ENCODE data around the gene TMC5. TPM values are rescaled to one million over a fixed set of nuclear protein-coding genes. Genes with fewer than 3 reads are reported as not detected.

The TMC5 gene
- total RNA-seq, 1 donor from 2014 or later: 0.38 TPM

- H3K4me3 ChIP-seq: no peak overlapping the region
- no peaks in the 10 kb centered on the region for H3K9me3 ChIP-seq (replicated peaks)
- H3K36me3 ChIP-seq: no peaks in the 10 kb centered on the region
- no peak overlapping the region for H3K27ac ChIP-seq (replicated peaks)
- no peak for DNase-seq
- TF ChIP-seq, protein P1, sequence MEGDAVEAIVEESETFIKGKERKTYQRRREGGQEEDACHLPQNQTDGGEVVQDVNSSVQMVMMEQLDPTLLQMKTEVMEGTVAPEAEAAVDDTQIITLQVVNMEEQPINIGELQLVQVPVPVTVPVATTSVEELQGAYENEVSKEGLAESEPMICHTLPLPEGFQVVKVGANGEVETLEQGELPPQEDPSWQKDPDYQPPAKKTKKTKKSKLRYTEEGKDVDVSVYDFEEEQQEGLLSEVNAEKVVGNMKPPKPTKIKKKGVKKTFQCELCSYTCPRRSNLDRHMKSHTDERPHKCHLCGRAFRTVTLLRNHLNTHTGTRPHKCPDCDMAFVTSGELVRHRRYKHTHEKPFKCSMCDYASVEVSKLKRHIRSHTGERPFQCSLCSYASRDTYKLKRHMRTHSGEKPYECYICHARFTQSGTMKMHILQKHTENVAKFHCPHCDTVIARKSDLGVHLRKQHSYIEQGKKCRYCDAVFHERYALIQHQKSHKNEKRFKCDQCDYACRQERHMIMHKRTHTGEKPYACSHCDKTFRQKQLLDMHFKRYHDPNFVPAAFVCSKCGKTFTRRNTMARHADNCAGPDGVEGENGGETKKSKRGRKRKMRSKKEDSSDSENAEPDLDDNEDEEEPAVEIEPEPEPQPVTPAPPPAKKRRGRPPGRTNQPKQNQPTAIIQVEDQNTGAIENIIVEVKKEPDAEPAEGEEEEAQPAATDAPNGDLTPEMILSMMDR (IDR thresholded peaks at IDR 0.05; ENCODE audit: borderline replicate concordance): no peak
- intact Hi-C loops (cut with micrococcal nuclease): no loop called here
- H3K27me3 ChIP-seq (ENCODE audit: low read depth): no peaks in the 10 kb centered on the region
- no peaks in the 10 kb centered on the region for H3K4me1 ChIP-seq
Observed at GRCh38 chr16:19488213-19488640, 70.5 kb downstream of the TMC5 start.

DNA sequence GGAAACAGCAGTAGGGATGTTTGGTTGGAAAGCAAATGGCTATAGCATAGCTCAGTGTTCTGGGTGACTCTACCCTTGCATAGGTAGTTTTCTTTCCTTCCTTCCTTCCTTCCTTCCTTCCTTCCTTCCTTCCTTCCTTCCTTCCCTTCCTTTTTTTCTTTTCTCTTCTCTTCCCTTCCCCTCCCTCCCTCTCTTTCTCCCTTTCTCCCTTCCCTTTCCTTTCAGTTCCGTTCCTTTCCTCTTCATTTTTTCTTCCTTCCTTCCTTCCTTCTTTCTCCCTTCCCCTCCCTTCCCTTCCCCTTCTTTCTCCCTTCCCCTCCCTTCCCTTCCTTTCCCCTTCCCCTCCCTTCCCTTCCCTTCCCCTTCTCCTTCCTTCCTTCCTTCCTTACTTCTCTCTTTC is 72.9 kb downstream of the TMC5 start:
- intact Hi-C loops (cut with micrococcal nuclease): no loop called here
- no peak for DNase-seq
- Histone ChIP-seq H3K9me3 (replicated peaks) (no peaks in the 10 kb centered on the region), H3K27me3 (ENCODE audit: low read depth) (no peaks in the 10 kb centered on the region), H3K4me3 (no peak overlapping the region), H3K36me3 (no peaks in the 10 kb centered on the region), H3K4me1 (no peaks in the 10 kb centered on the region), H3K27ac (replicated peaks) (no peak overlapping the region)
- TF ChIP-seq, protein P1 (IDR thresholded peaks at IDR 0.05; ENCODE audit: borderline replicate concordance): no peak

- no peaks in the 10 kb centered on the region for H3K4me1 ChIP-seq
- no peak for DNase-seq
- H3K9me3 ChIP-seq (replicated peaks): no peaks in the 10 kb centered on the region
- H3K4me3 ChIP-seq: no peak overlapping the region
- H3K27ac ChIP-seq (replicated peaks): no peak overlapping the region
- TF ChIP-seq, protein P1 (IDR thresholded peaks at IDR 0.05; ENCODE audit: borderline replicate concordance): no peak
- intact Hi-C loops (cut with micrococcal nuclease): no loop called here
- H3K27me3 ChIP-seq (ENCODE audit: low read depth): no peaks in the 10 kb centered on the region
- H3K36me3 ChIP-seq: peaks cover 21% of the 10 kb centered on the region
Observed at GRCh38 chr16:19497176-19497575, 79.5 kb downstream of the TMC5 start.

DNA sequence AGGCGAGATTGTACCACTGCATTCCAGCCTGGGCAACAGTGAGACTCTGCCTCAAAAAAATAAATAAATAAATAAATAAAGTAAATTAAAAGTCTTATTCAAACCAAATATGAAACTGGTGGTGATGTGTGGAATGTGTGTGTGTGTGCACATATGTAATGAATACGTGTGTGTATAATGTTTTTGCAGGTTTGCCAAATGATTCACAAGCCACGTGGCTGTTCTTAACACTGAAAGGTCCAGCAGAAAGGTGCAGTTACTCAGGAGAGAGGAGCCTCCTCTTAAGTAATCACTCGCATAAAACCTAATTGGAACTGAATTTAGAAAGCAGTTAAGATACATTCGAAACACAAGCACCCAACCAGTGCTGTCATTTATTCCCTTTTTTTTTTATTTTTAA is 81.3 kb downstream of the TMC5 start:
- Histone ChIP-seq H3K4me1 (no peaks in the 10 kb centered on the region), H3K9me3 (replicated peaks) (no peaks in the 10 kb centered on the region), H3K36me3 (peaks cover 39% of the 10 kb centered on the region), H3K4me3 (no peak overlapping the region), H3K27me3 (ENCODE audit: low read depth) (no peaks in the 10 kb centered on the region), H3K27ac (replicated peaks) (no peak overlapping the region)
- intact Hi-C loops (cut with micrococcal nuclease): no loop called here
- no peak for DNase-seq
- TF ChIP-seq, protein P1 (IDR thresholded peaks at IDR 0.05; ENCODE audit: borderline replicate concordance): no peak

GRCh38 chr16:19499481-19499880 is 81.8 kb downstream of the TMC5 start:
- DNase-seq: no peak
- no peaks in the 10 kb centered on the region for H3K27me3 ChIP-seq (ENCODE audit: low read depth)
- H3K4me1 ChIP-seq: no peaks in the 10 kb centered on the region
- H3K9me3 ChIP-seq (replicated peaks): no peaks in the 10 kb centered on the region
- intact Hi-C loops (cut with micrococcal nuclease): no loop called here
- no peak overlapping the region for H3K27ac ChIP-seq (replicated peaks)
- no peak overlapping the region for H3K4me3 ChIP-seq
- TF ChIP-seq, protein P1 (IDR thresholded peaks at IDR 0.05; ENCODE audit: borderline replicate concordance): no peak
- H3K36me3 ChIP-seq: peaks cover 44% of the 10 kb centered on the region
